HG03575 (cell line): ENCODE results near the gene ELANE.

Source experiments
- ATAC-seq: cut with Tn5 transposase; IDR thresholded peaks from one replicate; pipeline ENCODE4 v1.9.1; 2021; ENCODE audit not compliant: unreplicated experiment, insufficient number of reproducible peaks, low FRiP score; ENCODE audit errors: extremely low read depth

The ELANE gene

GRCh38 chr19:858284-858683 lies 6.2 kb downstream of the ELANE start:
- ATAC-seq: no peak

DNA sequence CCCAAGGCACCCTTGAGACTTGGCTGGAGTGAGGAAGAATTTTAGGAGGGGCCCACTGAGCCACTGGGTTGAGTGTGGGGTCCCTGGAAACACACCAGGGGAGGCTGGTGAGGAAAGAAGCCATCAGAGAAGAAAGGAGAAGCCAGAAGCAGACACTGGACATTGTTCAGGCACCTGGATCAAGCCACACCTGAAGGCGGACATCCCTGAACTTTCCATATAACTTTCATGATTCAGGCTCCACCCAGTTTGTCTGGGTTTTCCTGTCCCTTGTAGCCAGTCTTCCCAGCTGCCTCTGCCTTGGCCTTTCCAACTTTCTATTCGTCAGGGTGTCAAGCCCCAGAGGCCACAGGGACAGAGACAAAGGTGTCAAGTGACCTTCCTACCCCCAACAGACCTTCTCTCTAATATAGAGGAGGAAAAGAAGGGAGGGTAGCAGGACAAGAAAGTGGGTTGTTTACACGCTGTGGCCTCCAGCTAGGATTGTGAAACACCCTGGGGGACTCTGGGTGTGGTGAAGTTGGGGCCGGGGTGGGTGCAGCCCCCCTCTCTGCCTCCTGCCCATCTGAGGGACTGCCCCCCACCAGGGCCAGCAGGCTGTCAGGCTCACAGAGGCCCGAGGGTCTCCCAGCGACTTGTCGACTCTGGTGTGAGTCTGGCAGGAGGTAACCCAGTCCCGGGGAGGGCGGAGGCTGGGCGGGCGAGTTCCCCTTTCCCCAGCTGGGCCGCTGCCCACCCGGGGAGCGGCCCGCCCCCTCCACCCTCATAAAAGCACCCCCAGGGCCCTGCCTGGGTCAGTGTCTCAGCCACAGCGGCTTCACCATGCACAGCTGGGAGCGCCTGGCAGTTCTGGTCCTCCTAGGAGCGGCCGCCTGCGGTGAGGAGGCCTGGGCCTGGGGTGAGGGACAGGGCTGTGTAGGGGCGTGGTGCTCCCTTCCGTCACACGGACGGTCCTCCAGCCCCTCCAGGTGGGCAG lies 7.1 kb downstream of the ELANE start, which contains the start of gene CFD:
CFD (plus strand) TSS at position 797 of the 976 bp plus-strand sequence; CDS start at position 823, 26 bp downstream.
- no peak for ATAC-seq

GRCh38 chr19:861141-861755 lies 9.1 kb downstream of the ELANE start:
- ATAC-seq: no peak

- ATAC-seq: no peak
These were observed 9.9 kb downstream of the ELANE start for GRCh38 chr19:861756-862580.

GRCh38 chr19:862581-863314 lies 10.6 kb downstream of the ELANE start:
- ATAC-seq: no peak

DNA sequence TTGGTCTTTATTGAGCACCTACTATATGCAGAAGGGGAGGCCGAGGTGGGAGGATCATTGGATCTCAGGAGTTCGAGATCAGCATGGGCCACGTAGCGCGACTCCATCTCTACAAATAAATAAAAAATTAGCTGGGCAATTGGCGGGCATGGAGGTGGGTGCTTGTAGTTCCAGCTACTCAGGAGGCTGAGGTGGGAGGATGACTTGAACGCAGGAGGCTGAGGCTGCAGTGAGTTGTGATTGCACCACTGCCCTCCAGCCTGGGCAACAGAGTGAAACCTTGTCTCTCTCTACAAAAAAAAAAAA lies 11.2 kb downstream of the ELANE start:
- no peak for ATAC-seq

- ATAC-seq: no peak
These were observed 14.7 kb downstream of the ELANE start for GRCh38 chr19:866769-867300.

DNA sequence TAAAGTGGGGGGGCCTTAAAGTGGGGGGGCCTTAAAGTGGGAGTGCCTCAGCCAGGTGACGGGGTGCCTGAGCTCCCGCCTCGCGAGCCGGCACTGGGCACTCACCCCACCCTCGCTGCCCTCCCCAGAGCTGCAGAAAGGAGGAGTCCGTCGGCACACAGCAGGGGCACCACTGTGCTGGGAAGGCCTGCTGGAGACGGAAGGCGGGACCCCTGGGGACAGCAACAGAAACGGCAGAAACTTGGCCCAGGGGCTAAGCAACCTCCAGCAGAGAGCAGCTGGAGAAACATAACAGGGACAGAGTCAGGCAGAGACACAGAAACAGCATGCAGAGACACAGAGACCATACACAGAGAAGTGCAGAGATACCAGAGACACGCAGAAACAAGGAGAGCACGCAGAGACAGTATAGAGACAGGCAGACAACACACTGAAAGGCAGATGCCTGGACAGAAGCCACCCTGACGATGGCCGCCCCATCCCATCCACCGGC lies 15.2 kb downstream of the ELANE start:
- no peak for ATAC-seq

- no peak for ATAC-seq
These were observed 15.9 kb downstream of the ELANE start for GRCh38 chr19:867855-868457.

DNA sequence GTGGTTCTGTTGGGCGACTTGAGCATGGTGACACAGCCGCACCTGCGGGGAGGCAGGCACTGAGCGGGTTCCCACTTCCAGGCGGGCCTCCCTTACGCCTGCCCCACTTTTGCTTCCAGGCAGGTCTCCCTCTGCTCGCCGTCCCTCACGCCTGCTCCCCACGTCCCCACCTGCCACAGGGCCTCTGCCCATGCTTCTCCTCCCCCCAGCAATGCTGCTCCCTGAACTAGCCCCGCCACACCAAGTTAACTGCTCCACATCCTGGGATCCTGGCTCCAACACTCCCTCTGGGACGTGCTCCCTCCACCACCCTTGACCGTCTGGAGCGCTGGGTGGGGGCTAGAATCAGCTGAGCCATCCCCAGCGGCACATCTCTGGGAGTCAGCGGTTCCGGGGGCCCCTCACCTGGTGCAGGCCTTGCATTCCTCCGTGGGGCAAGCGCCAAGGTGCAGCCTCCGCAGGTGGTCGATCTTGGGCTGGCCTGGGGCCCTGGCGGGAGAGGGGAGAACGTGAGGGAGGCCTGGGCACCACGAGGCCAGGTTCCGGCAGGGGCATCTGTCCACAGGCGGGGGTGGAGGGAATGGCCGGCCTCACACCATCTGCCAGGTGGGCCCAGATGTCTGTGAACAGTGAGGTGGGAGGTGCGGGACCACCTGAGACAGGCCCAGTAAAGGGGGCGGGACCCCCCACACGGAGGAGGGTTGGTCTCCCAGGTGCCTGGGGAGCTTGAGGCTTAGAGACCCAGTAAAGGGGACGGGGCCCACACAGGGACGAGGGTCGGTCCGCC lies 16.5 kb downstream of the ELANE start:
- no peak for ATAC-seq

DNA sequence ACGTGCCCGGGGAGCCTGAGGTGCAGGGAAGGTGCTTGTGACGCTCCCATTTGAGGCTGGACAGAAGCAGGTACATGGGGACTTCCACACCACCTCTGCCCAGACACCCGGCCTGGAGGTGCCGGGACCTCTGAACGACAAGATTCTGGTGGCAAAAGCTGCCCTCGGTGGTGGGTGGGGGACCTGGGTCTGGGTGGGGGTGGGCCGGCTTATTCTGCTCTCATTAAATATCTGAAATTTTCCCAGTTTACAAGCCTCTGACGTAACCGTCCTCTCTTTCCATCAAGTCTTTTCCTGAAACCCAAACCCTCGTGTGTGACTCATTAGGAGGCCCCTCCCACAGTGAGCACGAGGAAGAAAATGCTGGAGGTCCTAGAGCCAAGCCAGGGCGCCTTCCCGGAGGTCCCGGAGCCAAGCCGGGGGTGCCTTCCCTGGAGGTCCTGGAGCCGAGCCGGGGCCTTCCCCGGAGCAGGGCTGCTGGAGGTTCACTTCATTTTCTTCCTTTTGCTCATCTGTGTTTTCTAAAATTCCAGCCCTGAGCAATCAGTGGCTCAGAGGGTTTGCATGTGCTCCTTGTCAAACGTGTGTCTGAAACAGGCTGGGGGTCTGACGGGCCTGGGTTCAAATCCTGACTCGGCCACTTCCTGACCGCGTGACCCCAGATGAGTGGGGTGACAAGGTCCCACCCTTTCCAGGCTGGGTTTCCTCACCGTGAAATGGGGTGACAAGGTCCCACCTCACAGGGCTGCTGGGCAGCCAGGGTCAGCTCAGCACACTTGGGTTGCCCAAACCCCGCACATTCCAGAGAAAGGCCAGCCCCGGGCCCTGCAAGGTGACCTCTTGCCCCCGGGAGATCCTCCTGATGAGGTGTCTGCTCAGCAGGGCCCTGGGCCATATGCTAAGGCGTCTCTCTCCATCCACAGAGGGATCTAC lies 17.4 kb downstream of the ELANE start:
- ATAC-seq: no peak

GRCh38 chr19:870314-870713 lies 18.2 kb downstream of the ELANE start:
- ATAC-seq: no peak

DNA sequence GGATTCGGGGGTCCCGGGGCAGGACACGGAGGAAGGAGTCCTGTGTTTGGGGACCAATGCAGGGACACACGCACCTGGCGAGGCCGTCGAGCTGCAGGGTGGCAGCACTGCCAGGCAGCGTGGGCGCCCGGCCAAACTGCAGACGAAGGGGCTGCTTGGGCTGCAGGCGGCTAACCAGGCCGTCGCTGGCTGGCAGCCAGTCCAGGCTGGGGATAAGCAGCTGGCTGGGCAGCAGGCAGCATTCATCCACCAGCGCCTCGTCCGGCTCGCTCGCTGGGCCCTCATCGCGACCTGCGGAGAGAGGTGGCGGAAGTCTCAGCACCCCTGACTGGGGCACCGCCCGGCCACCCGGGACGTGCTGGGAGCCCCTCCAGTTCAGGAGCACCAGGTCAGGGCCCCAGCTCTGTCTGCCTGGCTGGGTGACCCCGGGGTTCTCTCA lies 18.9 kb downstream of the ELANE start:
- no peak for ATAC-seq

- no peak for ATAC-seq
These were observed 19.6 kb downstream of the ELANE start for GRCh38 chr19:871446-872265.

GRCh38 chr19:872266-872951 lies 20.3 kb downstream of the ELANE start:
- no peak for ATAC-seq
